OCI-LY3 (cell line): ENCODE measurements around the gene AGAP1.

Experiments used
- H2AFZ ChIP-seq: fragments of 200-600, 300-600 bp; shearing (Covaris generic); 2 replicates; pipeline ENCODE4 v1.6.0; 2014; ENCODE audit warnings: antibody characterized with exemption, low read depth, low read length
- H3K27ac ChIP-seq: fragments of 200-600, 300-600 bp; sonication (generic); 2 replicates; pipeline ENCODE4 v1.5.1; 2014; ENCODE audit warnings: mild to moderate bottlenecking, low read length, moderate library complexity, mixed read lengths
- H3K27me3 ChIP-seq: fragments of 200-600, 300-600 bp; sonication (generic); 2 replicates; pipeline ENCODE4 v1.6.1; 2014; ENCODE audit warnings: low read depth, low read length, mixed read lengths
- H3K36me3 ChIP-seq: fragments of 200-600, 300-600 bp; sonication (generic); replicated peaks from 2 replicates; pipeline ENCODE3; 2014; ENCODE audit warnings: low read depth, low read length, mixed read lengths
- H3K4me1 ChIP-seq: fragments of 300-600, 200-600 bp; sonication (generic); 2 replicates; pipeline ENCODE4 v1.6.1; 2014; ENCODE audit warnings: low read length, mixed read lengths
- H3K4me2 ChIP-seq: fragments of 200-600, 300-600 bp; sonication (generic); 2 replicates; pipeline ENCODE4 v1.6.1; 2014; ENCODE audit warnings: low read length, mixed read lengths
- H3K4me3 ChIP-seq: fragments of 300-600, 200-600 bp; sonication (generic); 2 replicates; pipeline ENCODE4 v1.5.1; 2014; ENCODE audit warnings: antibody characterized with exemption, mild to moderate bottlenecking, low read length, moderate library complexity
- H3K79me2 ChIP-seq: fragments of 300-600, 200-600 bp; shearing (Covaris generic); 2 replicates; pipeline ENCODE4 v1.6.1; 2014; ENCODE audit warnings: mild to moderate bottlenecking, low read length, mixed read lengths
- H3K9ac ChIP-seq: fragments of 300-600, 200-600 bp; shearing (Covaris generic); 2 replicates; pipeline ENCODE4 v1.6.0; 2014; ENCODE audit warnings: mild to moderate bottlenecking, low read length, moderate library complexity
- H3K9me3 ChIP-seq: fragments of 200-600, 300-600 bp; shearing (Covaris generic); 2 replicates; pipeline ENCODE4 v1.6.1; 2014; ENCODE audit warnings: low read length, mixed read lengths; ENCODE audit not compliant: insufficient read depth
- H4K20me1 ChIP-seq: fragments of 200-600, 300-600 bp; sonication (generic); 2 replicates; pipeline ENCODE4 v1.6.1; 2016; ENCODE audit warnings: low read length, mixed read lengths; ENCODE audit not compliant: insufficient read depth
- EZH2phosphoT487 ChIP-seq: fragments of 200-600 bp; shearing (Covaris generic); IDR thresholded peaks from 2 replicates; pipeline ENCODE4 v1.6.1; 2018; ENCODE audit warnings: antibody characterized with exemption, mixed run types, low read depth
- TF ChIP-seq, protein P1 (sequence below): fragments of 200-600, 300-600 bp; sonication (generic); IDR thresholded peaks from 2 replicates; pipeline ENCODE4 v1.5.1; 2014; ENCODE audit warnings: antibody characterized with exemption, low read length, low read depth

The AGAP1 gene

DNA sequence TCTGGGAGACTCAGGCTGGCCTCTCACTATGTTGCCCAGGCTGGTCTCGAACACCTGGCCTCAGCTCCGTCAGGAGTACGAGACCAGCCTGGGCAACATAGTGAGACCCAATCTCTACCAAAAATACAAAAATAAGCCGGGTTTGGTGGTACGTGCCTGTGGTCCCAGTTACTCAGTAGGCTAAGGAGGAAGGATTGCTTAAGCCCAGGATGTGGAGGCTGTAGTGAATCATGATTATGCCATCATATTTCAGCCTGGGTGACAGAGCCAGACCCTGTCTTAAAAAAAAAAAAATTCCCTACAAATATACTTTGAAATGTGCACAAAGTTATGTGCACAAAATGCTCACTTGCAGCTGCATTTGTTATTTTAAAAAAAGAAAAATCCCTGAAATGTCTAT, 26.3 kb upstream of the AGAP1 start:
- Histone ChIP-seq H3K9ac (no peak overlapping the region), H3K36me3 (no peaks in the 10 kb centered on the region), H3K27ac (no peak overlapping the region), H3K9me3 (no peaks in the 10 kb centered on the region), H2AFZ (no peak overlapping the region), H3K27me3 (no peaks in the 10 kb centered on the region), H3K4me2 (no peak overlapping the region), H3K4me3 (no peak overlapping the region), H4K20me1 (no peaks in the 10 kb centered on the region), H3K4me1 (no peaks in the 10 kb centered on the region), H3K79me2 (no peaks in the 10 kb centered on the region)
- no peak for TF ChIP-seq EZH2phosphoT487
- TF ChIP-seq, protein P1, sequence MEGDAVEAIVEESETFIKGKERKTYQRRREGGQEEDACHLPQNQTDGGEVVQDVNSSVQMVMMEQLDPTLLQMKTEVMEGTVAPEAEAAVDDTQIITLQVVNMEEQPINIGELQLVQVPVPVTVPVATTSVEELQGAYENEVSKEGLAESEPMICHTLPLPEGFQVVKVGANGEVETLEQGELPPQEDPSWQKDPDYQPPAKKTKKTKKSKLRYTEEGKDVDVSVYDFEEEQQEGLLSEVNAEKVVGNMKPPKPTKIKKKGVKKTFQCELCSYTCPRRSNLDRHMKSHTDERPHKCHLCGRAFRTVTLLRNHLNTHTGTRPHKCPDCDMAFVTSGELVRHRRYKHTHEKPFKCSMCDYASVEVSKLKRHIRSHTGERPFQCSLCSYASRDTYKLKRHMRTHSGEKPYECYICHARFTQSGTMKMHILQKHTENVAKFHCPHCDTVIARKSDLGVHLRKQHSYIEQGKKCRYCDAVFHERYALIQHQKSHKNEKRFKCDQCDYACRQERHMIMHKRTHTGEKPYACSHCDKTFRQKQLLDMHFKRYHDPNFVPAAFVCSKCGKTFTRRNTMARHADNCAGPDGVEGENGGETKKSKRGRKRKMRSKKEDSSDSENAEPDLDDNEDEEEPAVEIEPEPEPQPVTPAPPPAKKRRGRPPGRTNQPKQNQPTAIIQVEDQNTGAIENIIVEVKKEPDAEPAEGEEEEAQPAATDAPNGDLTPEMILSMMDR = no peak

DNA sequence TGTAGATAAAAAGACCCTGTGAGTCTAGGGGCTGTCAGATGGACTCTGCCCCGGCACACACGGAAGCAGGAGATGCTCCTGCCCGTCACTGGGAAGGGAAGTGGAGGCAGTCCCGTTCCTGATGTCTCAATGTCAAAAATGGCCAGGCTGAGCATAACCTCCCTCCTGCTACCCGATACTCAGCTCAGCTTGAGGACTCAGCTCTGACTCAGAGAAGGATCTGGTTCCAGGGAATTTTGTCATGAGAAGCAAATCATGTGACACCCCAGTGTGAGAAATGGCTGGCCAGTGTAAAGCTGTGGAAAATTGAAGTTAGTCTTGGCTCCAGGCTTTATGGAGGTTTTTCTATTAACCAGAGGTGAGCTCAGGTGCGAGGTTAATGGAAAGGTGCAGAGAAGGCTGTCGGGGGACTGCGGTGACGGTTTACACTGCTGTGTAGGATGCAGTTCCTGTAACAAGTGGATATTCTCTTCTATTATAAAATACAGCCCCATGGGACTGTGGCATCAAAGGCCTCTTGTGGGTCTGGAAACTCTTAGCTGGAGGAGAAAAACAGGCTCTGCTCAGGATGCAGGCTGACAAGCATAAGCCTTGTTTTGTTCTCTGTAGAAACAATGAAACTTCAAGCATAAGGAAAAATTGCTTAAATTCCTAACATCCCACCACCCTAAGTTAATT, 24.7 kb upstream of the AGAP1 start:
- H2AFZ ChIP-seq = no peak overlapping the region
- no peaks in the 10 kb centered on the region for H3K36me3 ChIP-seq
- no peaks in the 10 kb centered on the region for H3K27me3 ChIP-seq
- H3K79me2 ChIP-seq = no peaks in the 10 kb centered on the region
- H3K9ac ChIP-seq = no peak overlapping the region
- H3K4me1 ChIP-seq = no peaks in the 10 kb centered on the region
- no peak for TF ChIP-seq EZH2phosphoT487
- TF ChIP-seq, protein P1 = no peak
- no peaks in the 10 kb centered on the region for H3K9me3 ChIP-seq
- no peaks in the 10 kb centered on the region for H4K20me1 ChIP-seq
- H3K4me2 ChIP-seq = no peak overlapping the region
- no peak overlapping the region for H3K27ac ChIP-seq
- H3K4me3 ChIP-seq = no peak overlapping the region

DNA sequence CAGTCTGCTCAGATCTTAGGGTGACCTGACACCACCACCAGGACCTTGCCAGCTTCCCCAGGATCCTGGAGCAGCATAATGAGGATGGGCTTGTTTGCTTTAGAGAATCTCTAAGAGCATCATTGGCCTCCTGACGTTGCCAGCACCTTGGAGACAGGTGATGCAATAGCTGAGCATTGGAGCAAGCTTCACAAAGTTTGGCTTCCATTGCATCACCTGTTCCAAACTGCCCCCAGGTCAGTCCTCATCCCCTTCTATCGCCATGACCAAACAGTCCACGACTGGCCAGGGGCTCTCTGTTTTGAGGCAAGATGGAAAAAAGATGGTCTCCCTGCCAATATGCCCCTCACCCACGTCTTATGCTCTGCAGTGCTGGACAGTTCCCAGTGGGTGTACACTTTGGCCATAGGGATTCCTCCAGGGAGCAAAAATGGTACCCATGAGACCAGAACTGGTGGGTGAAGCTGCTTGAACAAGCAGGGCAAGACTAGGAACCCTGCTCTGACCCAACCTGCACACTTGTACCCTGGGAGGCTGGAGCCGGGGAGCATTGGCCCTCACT, 22.6 kb upstream of the AGAP1 start:
- Histone ChIP-seq H3K27ac (no peak overlapping the region), H3K36me3 (no peaks in the 10 kb centered on the region), H3K4me1 (no peaks in the 10 kb centered on the region), H2AFZ (no peak overlapping the region), H3K9ac (no peak overlapping the region), H3K4me3 (no peak overlapping the region), H3K4me2 (no peak overlapping the region), H3K27me3 (no peaks in the 10 kb centered on the region), H4K20me1 (no peaks in the 10 kb centered on the region), H3K79me2 (no peaks in the 10 kb centered on the region), H3K9me3 (no peaks in the 10 kb centered on the region)
- TF ChIP-seq, protein P1 = no peak
- TF ChIP-seq EZH2phosphoT487 = no peak

DNA sequence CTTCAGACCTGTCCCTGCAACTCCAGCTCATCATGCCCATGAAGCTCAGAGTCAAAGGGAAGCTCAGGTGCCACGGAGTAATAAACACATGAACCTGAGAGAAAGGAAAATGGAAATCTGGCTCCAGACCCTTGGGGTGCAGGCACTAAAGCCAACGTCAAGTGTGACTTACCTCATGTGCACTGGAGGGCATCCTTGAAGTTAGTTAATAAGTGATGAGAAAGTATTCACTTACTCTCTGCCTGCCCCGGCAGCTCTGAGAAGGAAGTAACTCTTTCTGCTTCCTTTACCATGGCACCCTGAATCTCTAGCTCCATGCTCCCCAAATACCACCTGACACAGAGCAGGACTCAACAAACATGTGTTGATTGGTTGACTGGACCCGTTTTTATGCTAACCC, 21.4 kb upstream of the AGAP1 start:
- no peak overlapping the region for H2AFZ ChIP-seq
- H4K20me1 ChIP-seq = no peaks in the 10 kb centered on the region
- H3K4me1 ChIP-seq = no peaks in the 10 kb centered on the region
- no peak overlapping the region for H3K4me2 ChIP-seq
- no peaks in the 10 kb centered on the region for H3K9me3 ChIP-seq
- no peak overlapping the region for H3K27ac ChIP-seq
- TF ChIP-seq, protein P1 = no peak
- no peak for TF ChIP-seq EZH2phosphoT487
- no peak overlapping the region for H3K4me3 ChIP-seq
- no peaks in the 10 kb centered on the region for H3K36me3 ChIP-seq
- no peak overlapping the region for H3K9ac ChIP-seq
- H3K27me3 ChIP-seq = no peaks in the 10 kb centered on the region
- no peaks in the 10 kb centered on the region for H3K79me2 ChIP-seq
